Activated CD4-positive, alpha-beta T cell treated with anti-CD3 and anti-CD28 coated beads, Interleukin-2, amount 10 ng/mL, durations not matched to agents 24 days and 14 days (primary cell): Measurements from ENCODE around the gene PPP1CB. TPM values are rescaled to one million over a fixed set of nuclear protein-coding genes. Genes with fewer than 3 reads are reported as not detected.
A peak's percentile ranks its signal among the peaks of the same experiment; 100 is the strongest.
"Not testable (repeated sequence)": the region's sequence is repeated elsewhere in the genome, so short reads cannot be mapped to it uniquely, and the experiment has no call there.

Experiments used
- DNase-seq: peaks from one replicate; pipeline ENCODE4 v3.0.0; 2022
- H3K27ac Mint-ChIP-seq: one replicate; pipeline ENCODE4 v1.8.0; 2022; ENCODE audit warnings: mild to moderate bottlenecking, mixed read lengths
- H3K27me3 Mint-ChIP-seq: one replicate; pipeline ENCODE4 v1.8.0; 2022; ENCODE audit warnings: mixed read lengths
- H3K36me3 Mint-ChIP-seq: one replicate; pipeline ENCODE4 v1.8.0; 2022; ENCODE audit warnings: low read depth, mild to moderate bottlenecking, mixed read lengths
- H3K4me1 Mint-ChIP-seq: one replicate; pipeline ENCODE4 v1.8.0; 2021; ENCODE audit warnings: mixed read lengths
- H3K4me3 Mint-ChIP-seq: one replicate; pipeline ENCODE4 v1.8.0; 2022; ENCODE audit warnings: mild to moderate bottlenecking, moderate library complexity, mixed read lengths
- H3K9me3 Mint-ChIP-seq: one replicate; pipeline ENCODE4 v1.8.0; 2021; ENCODE audit warnings: mixed read lengths
- intact Hi-C: fragments of 100-400 bp; cut with micrococcal nuclease; formaldehyde crosslinking; loops from one replicate; pipeline ENCODE4 v1.15.1; 2023
- total RNA-seq: library from RNA; stranded (reverse); gene quantifications from 2 replicates; pipeline ENCODE4 v1.2.3, GENCODE V29; 2022

The PPP1CB gene
- total RNA-seq, 1 donor from 2014 or later, result 246 TPM

DNA sequence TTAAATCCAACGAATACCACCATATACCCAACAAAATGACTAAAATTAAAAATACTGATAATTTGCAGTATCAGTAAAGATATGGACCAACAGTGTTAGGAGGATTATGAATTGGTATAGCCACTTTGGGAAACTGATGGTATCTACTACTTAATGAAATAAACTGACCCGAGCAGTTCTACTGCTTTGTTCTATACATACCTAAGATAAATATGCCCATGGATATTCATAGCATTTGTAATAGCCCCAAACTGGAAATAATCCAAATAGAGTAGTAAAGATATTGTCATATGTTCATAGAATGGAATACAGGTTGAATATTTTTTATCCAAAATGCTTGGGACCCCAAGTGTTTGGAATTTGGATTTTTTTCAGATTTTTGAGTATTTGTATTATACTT lies 20.7 kb downstream of the PPP1CB start:
- no peak for DNase-seq
- intact Hi-C loops, result no loop called here
- Mint-ChIP-seq H3K9me3 (no peaks in the 10 kb centered on the region), H3K36me3 (peaks cover 20% of the 10 kb centered on the region), H3K4me1 (peaks cover 29% of the 10 kb centered on the region), H3K27ac (no peak overlapping the region), H3K27me3 (no peaks in the 10 kb centered on the region), H3K4me3 (no peak overlapping the region)

DNA sequence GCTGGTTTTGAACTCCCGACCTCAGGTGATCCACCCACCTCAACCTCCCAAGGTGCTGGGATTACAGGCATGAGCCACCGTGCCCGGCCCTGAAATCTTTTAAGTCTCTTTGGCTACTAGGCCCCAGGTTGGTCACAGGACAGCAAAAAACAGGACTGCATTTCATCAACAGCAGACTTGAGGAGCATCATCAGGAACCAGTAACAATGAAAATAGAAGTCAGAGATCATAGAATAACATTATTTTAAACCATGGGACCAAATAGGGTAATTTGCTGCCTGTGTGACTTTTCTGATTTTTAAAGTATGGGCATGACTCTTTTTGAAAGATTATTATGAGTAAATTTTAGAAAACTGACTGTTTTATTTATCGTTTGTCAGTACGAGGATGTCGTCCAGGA lies 24.8 kb downstream of the PPP1CB start:
- DNase-seq, result no peak
- no peaks in the 10 kb centered on the region for H3K27me3 Mint-ChIP-seq
- intact Hi-C loops, result no loop called here
- H3K4me3 Mint-ChIP-seq, result no peak overlapping the region
- H3K36me3 Mint-ChIP-seq, result peaks cover 30% of the 10 kb centered on the region
- no peak overlapping the region for H3K27ac Mint-ChIP-seq
- no peaks in the 10 kb centered on the region for H3K9me3 Mint-ChIP-seq
- H3K4me1 Mint-ChIP-seq, result peaks cover 24% of the 10 kb centered on the region

DNA sequence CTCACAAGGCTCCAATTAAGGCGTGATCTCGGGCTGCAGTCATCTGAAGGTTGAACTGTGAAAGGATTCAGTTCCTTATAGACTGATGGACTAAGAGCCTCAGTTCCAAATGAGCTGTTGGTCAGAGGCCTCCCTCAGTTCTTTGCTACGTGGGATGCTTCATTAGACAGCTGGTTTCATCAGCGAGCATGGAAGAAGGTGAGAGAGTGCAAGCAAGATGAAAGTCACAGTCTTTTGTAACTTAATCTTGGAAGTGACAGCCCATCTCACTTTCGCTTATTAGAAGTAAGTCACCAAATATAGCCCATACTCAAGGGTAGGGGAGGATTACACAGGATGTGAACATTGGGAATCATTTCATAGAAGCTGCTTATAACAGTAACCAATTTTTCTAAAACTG lies 26.8 kb downstream of the PPP1CB start:
- intact Hi-C loops, result no loop called here
- H3K27me3 Mint-ChIP-seq, result no peaks in the 10 kb centered on the region
- no peak for DNase-seq
- no peak overlapping the region for H3K4me3 Mint-ChIP-seq
- H3K36me3 Mint-ChIP-seq, result peaks cover 41% of the 10 kb centered on the region
- H3K27ac Mint-ChIP-seq, result no peak overlapping the region
- no peaks in the 10 kb centered on the region for H3K9me3 Mint-ChIP-seq
- peaks cover 23% of the 10 kb centered on the region for H3K4me1 Mint-ChIP-seq

DNA sequence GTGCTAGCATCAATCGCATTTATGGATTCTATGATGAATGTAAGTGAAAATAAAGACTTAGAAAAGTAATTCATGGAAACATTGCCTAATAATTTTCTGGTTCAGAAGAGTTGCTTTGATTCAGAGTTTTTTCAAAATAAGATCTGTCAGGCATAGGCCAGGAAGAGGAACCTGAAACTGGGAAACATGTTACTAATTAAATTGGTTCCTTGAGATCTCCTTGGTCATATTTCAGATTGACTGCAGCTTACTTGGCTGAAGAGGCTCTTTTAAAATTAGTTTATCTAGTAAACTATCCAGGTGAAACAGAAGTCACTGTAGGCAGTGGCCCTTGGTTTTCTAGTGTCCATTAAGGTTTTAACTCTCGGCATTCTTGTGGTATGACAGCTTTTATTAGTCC lies 27.4 kb downstream of the PPP1CB start:
- Mint-ChIP-seq H3K4me3 (no peak overlapping the region), H3K4me1 (peaks cover 23% of the 10 kb centered on the region), H3K9me3 (no peaks in the 10 kb centered on the region), H3K27me3 (no peaks in the 10 kb centered on the region), H3K27ac (no peak overlapping the region), H3K36me3 (peaks cover 41% of the 10 kb centered on the region)
- intact Hi-C loops, result no loop called here
- no peak for DNase-seq

DNA sequence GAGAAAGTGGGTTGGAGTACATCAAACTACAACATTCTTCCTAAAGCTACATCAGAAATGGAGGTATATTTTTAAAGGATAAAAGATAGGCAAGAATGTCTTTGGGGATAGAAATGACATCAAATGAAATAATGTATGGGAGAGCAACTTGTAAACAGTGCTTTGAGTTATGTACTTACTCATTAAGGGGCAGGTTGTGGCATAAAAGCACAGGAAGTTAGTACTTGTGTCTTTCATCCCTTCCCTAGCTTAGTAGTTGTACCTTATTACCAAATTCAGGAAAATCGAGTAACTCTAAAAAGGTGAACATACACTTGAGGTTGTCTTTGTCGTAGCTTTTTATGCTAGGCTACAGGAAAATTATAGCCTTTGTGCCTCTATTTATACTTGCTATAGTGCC lies 28.9 kb downstream of the PPP1CB start:
- Mint-ChIP-seq H3K36me3 (peaks cover 46% of the 10 kb centered on the region), H3K4me3 (no peak overlapping the region), H3K4me1 (peaks cover 23% of the 10 kb centered on the region), H3K27ac (peak overlapping the region; percentile 48), H3K9me3 (no peaks in the 10 kb centered on the region), H3K27me3 (no peaks in the 10 kb centered on the region)
- intact Hi-C loops, result no loop called here
- no peak for DNase-seq

DNA sequence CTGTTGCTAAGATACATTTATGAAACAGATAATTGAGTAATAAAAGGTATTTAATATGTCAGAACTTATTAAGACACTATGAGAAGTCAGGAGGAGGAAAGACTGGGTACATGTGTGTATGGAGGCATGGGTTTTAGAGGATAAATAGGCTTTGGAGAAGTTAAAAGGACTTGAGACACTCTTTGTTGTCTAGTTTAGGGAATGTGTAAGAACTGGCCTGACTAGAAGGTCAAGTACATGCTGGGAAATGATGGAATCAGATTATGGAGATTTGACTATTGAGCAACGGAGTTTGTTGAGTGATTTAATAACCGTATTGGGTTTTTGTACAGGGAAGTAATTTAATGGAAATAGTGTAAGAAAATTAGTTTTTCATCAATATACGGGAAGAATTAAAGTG lies 30.8 kb downstream of the PPP1CB start:
- Mint-ChIP-seq H3K4me1 (peaks cover 17% of the 10 kb centered on the region), H3K36me3 (peaks cover 46% of the 10 kb centered on the region), H3K27ac (no peak overlapping the region), H3K4me3 (no peak overlapping the region), H3K27me3 (no peaks in the 10 kb centered on the region), H3K9me3 (no peaks in the 10 kb centered on the region)
- intact Hi-C loops, result no loop called here
- no peak for DNase-seq

DNA sequence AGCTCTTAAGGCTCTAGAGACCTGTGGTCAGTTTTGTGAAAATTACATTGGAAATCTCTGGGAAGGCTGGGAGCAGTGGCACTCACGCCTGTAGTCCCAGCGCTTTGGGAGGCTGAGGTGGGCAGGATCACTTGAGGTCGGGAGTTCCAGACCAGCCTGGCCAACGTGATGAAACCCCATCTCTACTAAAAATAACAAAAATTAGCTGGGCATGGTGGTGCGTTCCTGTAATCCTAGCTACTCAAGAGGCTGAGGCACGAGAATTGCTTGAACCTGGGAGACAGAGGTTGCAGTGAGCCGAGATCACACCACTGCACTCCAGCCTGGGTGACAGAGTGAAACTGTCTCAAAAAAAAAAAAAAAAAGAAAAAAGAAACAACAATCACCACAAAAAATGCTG lies 32.9 kb downstream of the PPP1CB start:
- intact Hi-C loops, H3K4me1 Mint-ChIP-seq: not testable (repeated sequence)
- H3K36me3 Mint-ChIP-seq, result peaks cover 49% of the 10 kb centered on the region

DNA sequence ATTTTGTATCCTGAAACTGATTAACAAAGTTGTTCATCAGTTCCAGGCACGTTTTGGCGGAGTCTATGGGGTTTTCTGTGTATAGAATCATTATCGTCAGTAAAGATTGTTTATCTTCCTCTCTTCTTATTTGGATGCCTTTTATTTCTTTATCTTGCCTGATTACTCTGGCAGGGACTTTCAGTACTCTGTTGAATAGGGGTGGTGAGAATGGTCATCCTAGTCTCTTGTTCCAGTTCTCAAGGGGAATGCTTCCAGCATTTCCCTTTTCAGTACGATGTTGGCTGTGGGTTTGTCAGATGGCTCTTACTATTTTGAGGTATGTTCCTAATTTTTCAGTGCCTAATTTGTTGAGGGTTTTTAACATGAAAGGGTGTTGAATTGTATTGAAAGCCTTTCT lies 45.0 kb downstream of the PPP1CB start:
- H3K27me3 Mint-ChIP-seq, result no peaks in the 10 kb centered on the region
- intact Hi-C loops, result no loop called here
- H3K4me3 Mint-ChIP-seq, result no peak overlapping the region
- DNase-seq, result no peak
- peaks cover 29% of the 10 kb centered on the region for H3K4me1 Mint-ChIP-seq
- no peaks in the 10 kb centered on the region for H3K9me3 Mint-ChIP-seq
- H3K36me3 Mint-ChIP-seq, result peaks cover 71% of the 10 kb centered on the region
- peak overlapping the region; percentile 1 for H3K27ac Mint-ChIP-seq

More for the DNA sequence above, 32.9 kb downstream of the PPP1CB start:
- not testable (repeated sequence) for H3K9me3 Mint-ChIP-seq, DNase-seq, H3K27me3 Mint-ChIP-seq, H3K4me3 Mint-ChIP-seq
- peak overlapping the region; percentile 25 for H3K27ac Mint-ChIP-seq

DNA sequence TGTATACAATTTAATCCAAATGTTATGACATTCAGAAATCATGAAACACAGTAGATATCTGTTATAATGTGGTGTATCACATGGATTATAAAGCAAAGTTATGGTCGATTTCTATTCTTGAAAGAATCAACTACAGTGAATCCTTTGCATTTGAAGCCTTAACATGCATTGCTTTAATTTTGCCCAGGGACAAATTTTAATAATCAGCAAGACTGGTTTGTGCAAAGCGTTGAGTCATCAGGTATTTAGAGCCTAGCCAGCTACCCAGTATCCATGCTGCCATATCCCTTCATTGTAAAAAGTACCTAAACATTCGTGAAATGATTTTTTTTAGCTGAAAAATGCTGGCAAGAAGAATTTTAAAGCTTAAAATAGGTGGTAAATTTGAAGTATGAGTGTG lies 50.1 kb downstream of the PPP1CB start:
- H3K27me3 Mint-ChIP-seq, result no peaks in the 10 kb centered on the region
- peaks cover 13% of the 10 kb centered on the region for H3K4me1 Mint-ChIP-seq
- no peaks in the 10 kb centered on the region for H3K9me3 Mint-ChIP-seq
- intact Hi-C loops, result no loop called here
- no peak overlapping the region for H3K4me3 Mint-ChIP-seq
- peaks cover 60% of the 10 kb centered on the region for H3K36me3 Mint-ChIP-seq
- no peak overlapping the region for H3K27ac Mint-ChIP-seq
- DNase-seq, result no peak

DNA sequence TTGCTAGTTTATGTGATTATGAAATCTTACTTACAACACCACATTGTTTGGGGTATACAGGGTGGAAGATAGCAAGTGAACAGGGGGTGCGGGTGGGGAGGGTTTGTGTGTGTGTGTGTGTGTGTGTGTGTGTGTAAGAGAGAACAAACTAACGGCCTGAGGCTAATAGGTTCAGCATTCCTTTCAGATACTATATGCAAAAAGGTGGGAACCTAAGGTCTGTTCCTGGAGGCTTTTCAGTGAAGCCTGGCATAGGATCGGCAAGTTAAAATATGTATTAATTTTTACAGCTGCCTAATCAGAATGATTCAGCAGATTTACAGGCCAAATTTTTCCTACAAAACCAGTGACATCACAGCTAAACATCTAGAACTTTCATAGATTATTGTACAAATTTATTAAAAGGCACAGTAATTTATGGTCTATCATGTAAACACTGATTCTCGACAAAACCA lies 51.4 kb downstream of the PPP1CB start:
- intact Hi-C loops, result no loop called here
- H3K36me3 Mint-ChIP-seq, result peaks cover 53% of the 10 kb centered on the region
- H3K9me3 Mint-ChIP-seq, result no peaks in the 10 kb centered on the region
- H3K4me1 Mint-ChIP-seq, result peaks cover 4% of the 10 kb centered on the region
- DNase-seq, result no peak
- no peaks in the 10 kb centered on the region for H3K27me3 Mint-ChIP-seq
- no peak overlapping the region for H3K4me3 Mint-ChIP-seq
- H3K27ac Mint-ChIP-seq, result no peak overlapping the region

DNA sequence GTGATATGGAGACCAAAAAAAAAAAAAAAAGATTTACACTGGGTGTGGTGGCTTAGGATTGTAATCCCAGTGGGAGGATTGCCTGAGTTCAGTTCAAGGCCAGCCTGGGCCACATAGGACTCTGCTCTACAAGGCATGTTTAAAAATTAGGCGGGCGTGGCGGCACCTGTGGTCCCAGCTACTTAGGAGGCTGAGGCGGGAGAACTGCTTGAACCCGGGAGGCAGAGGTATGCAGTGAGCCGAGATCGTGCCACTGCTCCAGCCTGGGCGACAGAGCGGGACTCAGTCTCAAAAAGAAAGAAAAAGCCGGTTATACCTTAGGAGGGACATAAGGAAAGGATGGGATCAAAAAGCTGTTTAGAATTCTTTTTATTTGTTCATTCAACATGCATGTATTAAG lies 58.3 kb downstream of the PPP1CB start:
- H3K4me1 Mint-ChIP-seq, result peaks cover 10% of the 10 kb centered on the region
- no peak for DNase-seq
- peak overlapping the region; percentile 86 for H3K4me3 Mint-ChIP-seq
- peaks cover 12% of the 10 kb centered on the region for H3K36me3 Mint-ChIP-seq
- H3K27ac Mint-ChIP-seq, result peak overlapping the region; percentile 34
- peaks cover 4% of the 10 kb centered on the region for H3K27me3 Mint-ChIP-seq
- no peaks in the 10 kb centered on the region for H3K9me3 Mint-ChIP-seq
- intact Hi-C loops, result loop anchor here (1.0 kb wide), 1 partner anchor 8 kb away; no protein-coding TSS in a partner anchor

DNA sequence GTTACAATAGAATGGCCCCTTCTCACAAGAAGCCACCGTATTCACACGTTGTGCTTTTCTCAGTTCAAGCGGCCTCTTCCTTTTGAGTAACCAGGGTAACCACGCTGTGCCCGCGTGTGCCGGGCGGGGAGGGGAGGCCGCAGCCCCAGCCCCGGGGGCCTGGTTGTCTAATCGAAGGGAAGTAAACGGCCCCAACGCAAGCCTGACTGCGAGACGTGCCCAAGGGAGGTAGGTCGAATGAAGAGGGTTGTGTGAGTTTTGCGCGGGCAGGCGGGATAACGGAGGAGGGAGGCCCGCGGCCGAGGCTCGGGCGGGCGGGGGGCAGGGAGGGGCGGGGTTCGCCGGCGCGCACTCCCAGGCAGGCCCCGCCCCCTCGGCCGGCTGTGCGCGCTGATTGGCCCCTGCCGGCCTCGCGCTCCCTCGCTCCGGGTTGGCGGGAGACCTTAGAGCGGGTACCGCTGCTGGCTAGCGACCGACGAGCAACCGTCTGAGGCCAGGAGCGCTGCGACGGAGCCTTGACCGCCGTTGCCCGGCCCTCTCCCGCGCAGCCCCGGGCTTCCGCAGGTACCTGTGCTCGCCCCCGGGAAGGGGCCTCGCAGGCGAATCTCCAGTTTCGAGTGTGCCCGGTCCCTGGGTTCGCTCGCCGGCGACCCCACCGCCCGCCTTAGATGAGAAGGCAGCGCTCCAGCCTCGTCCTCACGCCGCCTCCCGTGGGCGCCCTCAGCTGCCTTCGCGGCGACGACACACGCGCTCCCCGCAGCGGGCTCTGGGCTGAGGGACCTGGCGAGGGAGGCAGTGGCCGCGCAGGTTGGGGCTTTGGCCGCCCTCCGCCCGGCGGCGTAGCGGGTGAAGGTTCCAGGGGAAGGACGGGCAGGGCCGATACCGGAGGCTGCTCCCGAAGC lies 59.0 kb downstream of the PPP1CB start, which contains the start of gene SPDYA:
TSS of gene SPDYA (plus strand) at position 451 of the 902 bp plus-strand sequence. CDS start 5,181 bp downstream, outside the sequence.
- Mint-ChIP-seq H3K4me1 (peaks cover 10% of the 10 kb centered on the region), H3K4me3 (peak within 1 kb of the TSS; percentile 86), H3K27ac (peak within 1 kb of the TSS; percentile 80), H3K9me3 (no peaks in the 10 kb centered on the region), H3K36me3 (peaks cover 10% of the 10 kb centered on the region), H3K27me3 (peaks cover 4% of the 10 kb centered on the region)
- DNase-seq, result peak; percentile 94
- intact Hi-C loops, result loop anchor here (1.0 kb wide), 1 partner anchor 8 kb away; no protein-coding TSS in a partner anchor

DNA sequence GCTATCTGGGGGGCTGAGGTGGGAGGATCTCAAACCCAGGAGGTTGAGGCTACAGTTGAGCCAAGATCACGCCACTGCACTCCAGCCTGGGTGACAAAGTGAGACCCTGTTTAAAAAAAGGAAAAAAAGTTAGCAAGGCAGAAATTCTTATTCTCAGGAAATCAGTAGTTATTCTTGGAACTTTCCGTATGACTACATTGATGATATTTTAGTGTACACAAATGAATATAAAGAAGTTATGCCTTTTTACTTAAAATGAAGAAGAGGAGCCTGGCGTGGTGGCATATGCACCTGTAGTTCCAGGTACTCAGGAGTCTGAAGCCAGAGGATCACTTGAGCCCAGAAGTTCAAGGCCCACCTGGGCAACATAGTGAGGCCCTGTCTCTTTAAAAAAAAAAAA lies 66.4 kb downstream of the PPP1CB start:
- intact Hi-C loops, result loop anchor here (1.0 kb wide), 1 partner anchor 8 kb away; the partner anchor contains the start of gene SPDYA
- no peak overlapping the region for H3K27ac Mint-ChIP-seq
- peaks cover 5% of the 10 kb centered on the region for H3K4me1 Mint-ChIP-seq
- H3K36me3 Mint-ChIP-seq, result no peaks in the 10 kb centered on the region
- no peak overlapping the region for H3K4me3 Mint-ChIP-seq
- no peaks in the 10 kb centered on the region for H3K9me3 Mint-ChIP-seq
- H3K27me3 Mint-ChIP-seq, result peaks cover 2% of the 10 kb centered on the region
- no peak for DNase-seq

DNA sequence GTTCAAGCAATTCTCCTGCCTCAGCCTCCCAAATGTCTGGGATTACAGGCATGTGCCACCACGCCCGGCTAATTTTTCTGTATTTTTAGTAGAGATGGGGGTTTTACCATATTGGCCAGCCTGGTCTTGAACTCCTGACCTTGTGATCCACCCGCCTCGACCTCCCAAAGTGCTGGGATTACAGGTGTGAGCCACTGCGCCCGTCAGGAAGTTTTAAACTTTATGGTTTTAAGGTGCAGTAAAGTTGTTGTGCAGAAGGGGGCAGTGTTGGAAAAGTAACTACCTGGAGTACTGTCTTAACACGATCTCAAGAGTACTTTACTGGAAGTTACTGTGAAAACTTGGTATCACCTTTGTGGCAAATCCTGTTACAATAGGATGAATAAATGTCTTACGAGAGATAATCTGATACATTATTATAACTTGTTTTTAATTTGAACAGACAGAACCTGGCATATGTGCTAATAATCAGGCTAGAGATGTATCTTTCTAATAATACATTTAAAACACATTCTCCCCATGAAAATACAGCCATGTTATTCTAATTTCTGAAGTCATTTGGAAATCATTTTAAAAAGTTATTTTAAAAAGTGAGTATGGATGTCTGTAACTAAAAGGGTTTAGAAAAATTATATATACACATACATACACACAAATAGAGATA lies 69.8 kb downstream of the PPP1CB start:
- H3K27ac Mint-ChIP-seq, result no peak overlapping the region

More for the DNA sequence above, 69.8 kb downstream of the PPP1CB start:
- Mint-ChIP-seq H3K4me3 (no peak overlapping the region), H3K27me3 (peaks cover 5% of the 10 kb centered on the region), H3K9me3 (no peaks in the 10 kb centered on the region), H3K4me1 (peaks cover 5% of the 10 kb centered on the region), H3K36me3 (no peaks in the 10 kb centered on the region)
- intact Hi-C loops, result loop anchor here (2.0 to 10.0 kb wide), 6 partner anchors 76 to 1021 kb away; no protein-coding TSS in a partner anchor
- DNase-seq, result peak; percentile 92
